ENCODE measurements around the gene KRT33A.
"Not testable (repeated sequence)": the region's sequence is repeated elsewhere in the genome, so short reads cannot be mapped to it uniquely, and the experiment has no call there.

The KRT33A gene

DNA sequence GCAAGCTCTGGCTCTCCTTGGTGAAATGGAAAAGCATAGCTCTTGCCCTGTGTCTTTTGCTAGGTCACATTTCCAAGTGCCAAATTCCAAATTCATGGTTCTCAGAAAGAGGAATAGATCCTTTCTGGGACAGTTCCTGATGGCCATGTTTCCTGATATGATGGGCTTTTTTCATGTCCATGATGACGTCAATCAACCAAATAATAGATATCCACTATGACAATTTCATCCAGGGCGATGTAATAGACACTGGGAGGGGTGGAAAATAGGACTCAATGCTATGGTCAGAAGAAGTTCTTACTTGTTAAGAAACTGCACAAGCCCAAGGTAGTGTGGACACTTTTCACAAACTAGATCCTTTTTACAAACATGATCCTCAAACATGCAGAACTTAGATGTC, 549 bp upstream of the KRT33A start:
- Histone ChIP-seq H3K27me3 (replicated peaks; ENCODE audit: insufficient read depth, low read length) (no peaks in the 10 kb centered on the region; the same call in 1 of the 2 replicates), H3K9ac (ENCODE audit: low read length) (no peak overlapping the region), H3K27ac (ENCODE audit: low read length) (no peak overlapping the region), H3K36me3 (replicated peaks; ENCODE audit: insufficient read depth, low read length) (no peaks in the 10 kb centered on the region), H3K9me3 (replicated peaks; ENCODE audit: insufficient read depth, low read length) (no peaks in the 10 kb centered on the region), H4K20me1 (ENCODE audit: insufficient read depth, low read length) (no peaks in the 10 kb centered on the region), H2AFZ (ENCODE audit: low read length) (no peak overlapping the region), H3K9me2 (replicated peaks; ENCODE audit: insufficient read depth, low read length) (no peaks in the 10 kb centered on the region), H3K4me1 (ENCODE audit: low read length) (no peaks in the 10 kb centered on the region), H3K4me2 (ENCODE audit: low read depth, low read length) (no peak overlapping the region), H3K79me2 (ENCODE audit: low read length) (no peaks in the 10 kb centered on the region), H3F3A (ENCODE audit: insufficient read depth, low read length) (no peaks in the 10 kb centered on the region), H3K4me3 (ENCODE audit: low read length) (no peak overlapping the region)
- no peak for TF ChIP-seq EZH2phosphoT487 (IDR thresholded peaks at IDR 0.05; ENCODE audit: low read length)
- TF ChIP-seq, protein P1, sequence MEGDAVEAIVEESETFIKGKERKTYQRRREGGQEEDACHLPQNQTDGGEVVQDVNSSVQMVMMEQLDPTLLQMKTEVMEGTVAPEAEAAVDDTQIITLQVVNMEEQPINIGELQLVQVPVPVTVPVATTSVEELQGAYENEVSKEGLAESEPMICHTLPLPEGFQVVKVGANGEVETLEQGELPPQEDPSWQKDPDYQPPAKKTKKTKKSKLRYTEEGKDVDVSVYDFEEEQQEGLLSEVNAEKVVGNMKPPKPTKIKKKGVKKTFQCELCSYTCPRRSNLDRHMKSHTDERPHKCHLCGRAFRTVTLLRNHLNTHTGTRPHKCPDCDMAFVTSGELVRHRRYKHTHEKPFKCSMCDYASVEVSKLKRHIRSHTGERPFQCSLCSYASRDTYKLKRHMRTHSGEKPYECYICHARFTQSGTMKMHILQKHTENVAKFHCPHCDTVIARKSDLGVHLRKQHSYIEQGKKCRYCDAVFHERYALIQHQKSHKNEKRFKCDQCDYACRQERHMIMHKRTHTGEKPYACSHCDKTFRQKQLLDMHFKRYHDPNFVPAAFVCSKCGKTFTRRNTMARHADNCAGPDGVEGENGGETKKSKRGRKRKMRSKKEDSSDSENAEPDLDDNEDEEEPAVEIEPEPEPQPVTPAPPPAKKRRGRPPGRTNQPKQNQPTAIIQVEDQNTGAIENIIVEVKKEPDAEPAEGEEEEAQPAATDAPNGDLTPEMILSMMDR (IDR thresholded peaks at IDR 0.05; ENCODE audit: low read length), result no peak
- no peak for TF ChIP-seq EZH2 (optimal IDR thresholded peaks at IDR 0.05; ENCODE audit: low read depth, low read length)
- no peak for DNase-seq

GRCh38 chr17:41347869-41348760, 2.5 kb downstream of the KRT33A start:
- H3K9ac ChIP-seq (ENCODE audit: low read length), result no peak overlapping the region
- H3F3A ChIP-seq (ENCODE audit: insufficient read depth, low read length), result no peaks in the 10 kb centered on the region

GRCh38 chr17:41346421-41346820, 4.2 kb downstream of the KRT33A start:
- H3K9me3 ChIP-seq (replicated peaks; ENCODE audit: insufficient read depth, low read length); H2AFZ ChIP-seq (ENCODE audit: low read length); H3F3A ChIP-seq (ENCODE audit: insufficient read depth, low read length): not testable (repeated sequence)

More at GRCh38 chr17:41347869-41348760, 2.5 kb downstream of the KRT33A start:
- H3K27me3 ChIP-seq (replicated peaks; ENCODE audit: insufficient read depth, low read length), result peaks cover 15% of the 10 kb centered on the region; the same call in 1 of the 2 replicates
- no peaks in the 10 kb centered on the region for H3K9me2 ChIP-seq (replicated peaks; ENCODE audit: insufficient read depth, low read length)
- no peak overlapping the region for H3K27ac ChIP-seq (ENCODE audit: low read length)
- H3K4me2 ChIP-seq (ENCODE audit: low read depth, low read length), result no peak overlapping the region
- H3K9me3 ChIP-seq (replicated peaks; ENCODE audit: insufficient read depth, low read length), result no peaks in the 10 kb centered on the region
- H3K4me3 ChIP-seq (ENCODE audit: low read length), result no peak overlapping the region
- DNase-seq, result no peak
- TF ChIP-seq EZH2 (optimal IDR thresholded peaks at IDR 0.05; ENCODE audit: low read depth, low read length) (no peak), EZH2phosphoT487 (IDR thresholded peaks at IDR 0.05; ENCODE audit: low read length) (no peak)
- TF ChIP-seq, protein P1 (IDR thresholded peaks at IDR 0.05; ENCODE audit: low read length), result no peak
- no peaks in the 10 kb centered on the region for H3K36me3 ChIP-seq (replicated peaks; ENCODE audit: insufficient read depth, low read length)
- H4K20me1 ChIP-seq (ENCODE audit: insufficient read depth, low read length), result no peaks in the 10 kb centered on the region
- no peaks in the 10 kb centered on the region for H3K79me2 ChIP-seq (ENCODE audit: low read length)
- no peak overlapping the region for H2AFZ ChIP-seq (ENCODE audit: low read length)
- no peaks in the 10 kb centered on the region for H3K4me1 ChIP-seq (ENCODE audit: low read length)

DNA sequence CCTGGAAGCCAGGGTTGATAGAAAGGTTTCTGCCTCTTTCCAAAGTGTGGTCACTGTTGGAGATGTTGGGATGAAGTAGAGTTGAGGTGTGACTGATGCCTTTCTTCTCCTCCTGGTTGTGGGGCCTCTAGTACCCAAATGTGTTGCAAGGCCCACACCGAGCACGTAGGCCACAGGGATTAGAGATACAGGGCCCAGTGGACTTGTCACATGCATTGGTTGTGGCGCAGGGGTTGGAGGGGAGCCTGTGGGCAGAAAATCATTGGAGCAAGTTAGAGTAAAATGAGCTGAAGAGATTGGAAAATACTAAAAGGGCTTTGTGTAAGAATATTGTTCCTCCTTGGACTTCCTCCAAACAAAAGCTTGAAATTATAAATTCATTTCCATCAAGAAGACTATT, 4.6 kb downstream of the KRT33A start:
- Histone ChIP-seq H3K4me1 (ENCODE audit: low read length) (peaks cover 7% of the 10 kb centered on the region; the same call in 1 of the 2 replicates), H3K9me3 (replicated peaks; ENCODE audit: insufficient read depth, low read length) (no peaks in the 10 kb centered on the region), H2AFZ (ENCODE audit: low read length) (no peak overlapping the region), H3K9ac (ENCODE audit: low read length) (no peak overlapping the region), H3K27me3 (replicated peaks; ENCODE audit: insufficient read depth, low read length) (peaks cover 15% of the 10 kb centered on the region; the same call in 1 of the 2 replicates), H3K4me3 (ENCODE audit: low read length) (no peak overlapping the region), H4K20me1 (ENCODE audit: insufficient read depth, low read length) (no peaks in the 10 kb centered on the region), H3K79me2 (ENCODE audit: low read length) (no peaks in the 10 kb centered on the region), H3K27ac (ENCODE audit: low read length) (no peak overlapping the region), H3K9me2 (replicated peaks; ENCODE audit: insufficient read depth, low read length) (no peaks in the 10 kb centered on the region), H3K36me3 (replicated peaks; ENCODE audit: insufficient read depth, low read length) (no peaks in the 10 kb centered on the region), H3F3A (ENCODE audit: insufficient read depth, low read length) (peaks cover 7% of the 10 kb centered on the region), H3K4me2 (ENCODE audit: low read depth, low read length) (no peak overlapping the region)
- TF ChIP-seq EZH2phosphoT487 (IDR thresholded peaks at IDR 0.05; ENCODE audit: low read length), result no peak
- TF ChIP-seq EZH2 (optimal IDR thresholded peaks at IDR 0.05; ENCODE audit: low read depth, low read length), result no peak
- TF ChIP-seq, protein P1 (IDR thresholded peaks at IDR 0.05; ENCODE audit: low read length), result no peak
- no peak for DNase-seq

More at GRCh38 chr17:41346421-41346820, 4.2 kb downstream of the KRT33A start:
- not testable (repeated sequence) for H3K4me2 ChIP-seq (ENCODE audit: low read depth, low read length); H4K20me1 ChIP-seq (ENCODE audit: insufficient read depth, low read length); H3K9ac ChIP-seq (ENCODE audit: low read length); H3K27ac ChIP-seq (ENCODE audit: low read length); H3K4me1 ChIP-seq (ENCODE audit: low read length); H3K4me3 ChIP-seq (ENCODE audit: low read length); H3K36me3 ChIP-seq (replicated peaks; ENCODE audit: insufficient read depth, low read length); H3K79me2 ChIP-seq (ENCODE audit: low read length); DNase-seq; H3K9me2 ChIP-seq (replicated peaks; ENCODE audit: insufficient read depth, low read length)
- peaks cover 15% of the 10 kb centered on the region; the same call in 1 of the 2 replicates for H3K27me3 ChIP-seq (replicated peaks; ENCODE audit: insufficient read depth, low read length)

Data from MM.1S (cell line).